Psoas muscle (tissue), 8 donors: ENCODE results near the gene TBC1D22A. TPM values are rescaled to one million over a fixed set of nuclear protein-coding genes. Genes with fewer than 3 reads are reported as not detected.

Source experiments
- ATAC-seq, 4 donors: fragments of 200-7000 bp; cut with Tn5 transposase; one replicate each; pipeline ENCODE4 v1.9.1; 2020; ENCODE audit warnings: moderate library complexity in 3 of 4, mild to moderate bottlenecking in 2 of 4
- DNase-seq, 2 donors: peaks; one replicate each; pipeline ENCODE4 v3.0.0-alpha.2; 2020
- H3K27ac ChIP-seq: fragments of 200-600 bp; one replicate; pipeline ENCODE4 v1.8.0; 2022
- H3K27me3 ChIP-seq, 3 donors: fragments of 200-600 bp in 1 of 3; one replicate each; pipeline versions ENCODE4 v1.6.1 to v1.8.0; 2013 to 2022; ENCODE audit warnings: low read length in 2 of 3, mild to moderate bottlenecking in 2 of 3, moderate library complexity in 1 of 3; ENCODE audit not compliant: insufficient read depth in 3 of 3
- H3K36me3 ChIP-seq, 2 donors: fragments of 200-600 bp in 1 of 2; one replicate each; pipeline versions ENCODE4 v1.6.1 to v1.8.0; 2013 to 2022; ENCODE audit warnings: low read depth in 1 of 2, mild to moderate bottlenecking in 1 of 2, moderate library complexity in 1 of 2; ENCODE audit not compliant: insufficient read depth in 1 of 2
- H3K4me1 ChIP-seq: fragments of 200-600 bp; one replicate; pipeline ENCODE4 v1.8.0; 2022
- H3K4me3 ChIP-seq: fragments of 200-600 bp; one replicate; pipeline ENCODE4 v1.8.0; 2022; ENCODE audit warnings: mild to moderate bottlenecking
- H3K9me3 ChIP-seq: fragments of 200-600 bp; one replicate; pipeline ENCODE4 v1.8.0; 2022
- CTCF ChIP-seq: fragments of 200-600 bp; IDR thresholded peaks from one replicate; pipeline ENCODE4 v1.8.0; 2022; ENCODE audit warnings: antibody characterized with exemption
- WGBS, 3 donors: extraction: QIAGEN DNeasy Blood & Tissue Kit; methylation state at CpG; one replicate each; pipeline versions ENCODE4 v1.1.6 to v1.1.7; 2013; 5-methylcytosine and 5-hydroxymethylcytosine counted together
- intact Hi-C, 2 donors: fragments of 100-400 bp; cut with DNase I; formaldehyde crosslinking; loops; one replicate each; pipeline versions ENCODE4 v1.11.0 to v1.14.2; 2022
- polyA plus RNA-seq, 3 donors: library from polyadenylated mRNA; stranded (reverse); fragments of 200-250 nt; gene quantifications; one replicate each; pipeline ENCODE4 v1.2.3, GENCODE V29; 2013
- total RNA-seq, 4 donors: library from RNA; stranded (reverse); fragmentation: NEBNext Ultra II Directional in 2 of 4; extraction: Animal tissue kit (Norgen Biotek cat#: 25700) in 2 of 4; gene quantifications; one replicate each; pipeline versions ENCODE4 v1.2.1 to v1.2.4, GENCODE V29; 2021 to 2023
- donor health status: healthy with polysubstance abuse.
- donor health status: DM: no; HTN: no; CAD: no; lungs with moderate emphysema.
- donor health status: Bipolar disorder and iron deficiency.
- donor health status: healthy.
- donor health status: DM: yes; HTN: yes; CAD: no.
- donor health status: DM: no; HTN: no; CAD: no.
- donor health status: DM: no; HTN: no; CAD: no.
- donor health status: DM: yes; HTN: yes; CAD: no.

Gene TBC1D22A
- total and polyA plus RNA-seq, 7 donors: 11.7 to 25.0 (median 18.9) TPM

- TF ChIP-seq CTCF: no peak
- ATAC-seq (no peak), DNase-seq (no peak)
- Histone ChIP-seq H3K36me3 (peaks cover 0 to 11% of the 10 kb centered on the region in 2 donors), H3K9me3 (no peaks in the 10 kb centered on the region), H3K27ac (no peak overlapping the region), H3K27me3 (no peaks in the 10 kb centered on the region), H3K4me3 (no peak overlapping the region), H3K4me1 (peaks cover 8% of the 10 kb centered on the region)
- WGBS, 3 donors: 78 to 85% (median 81%) methylated on average over 9 of the region's 9 CpGs
- intact Hi-C loops: no loop called here
Observed at GRCh38 chr22:46788441-46789172, 26.2 kb downstream of the TBC1D22A start.

- Histone ChIP-seq H3K36me3 (peaks cover 2 to 18% of the 10 kb centered on the region in 2 donors), H3K27ac (no peak overlapping the region), H3K9me3 (no peaks in the 10 kb centered on the region), H3K4me1 (peaks cover 8% of the 10 kb centered on the region), H3K4me3 (no peak overlapping the region), H3K27me3 (no peaks in the 10 kb centered on the region)
- no peak for DNase-seq
- 71 to 76% (median 76%) methylated on average over 10 of the region's 10 CpGs for WGBS, 3 donors
- ATAC-seq: no peak
- intact Hi-C loops: loop anchor here in 1 of 2 donors (10.0 kb wide), 1 partner anchor 1705 kb away; no protein-coding TSS in a partner anchor
- TF ChIP-seq CTCF: no peak
Observed at GRCh38 chr22:46789992-46790391, 27.5 kb downstream of the TBC1D22A start.

- Histone ChIP-seq H3K36me3 (peaks cover 2 to 23% of the 10 kb centered on the region in 2 donors), H3K27ac (peak overlapping the region; percentile 48), H3K4me3 (no peak overlapping the region), H3K4me1 (peaks cover 8% of the 10 kb centered on the region), H3K9me3 (no peaks in the 10 kb centered on the region), H3K27me3 (no peaks in the 10 kb centered on the region)
- 49 to 69% (median 52%) methylated on average over 13 of the region's 13 CpGs for WGBS, 3 donors
- intact Hi-C loops: loop anchor here in 1 of 2 donors (10.0 kb wide), 1 partner anchor 1704 kb away; no protein-coding TSS in a partner anchor
- peak; percentile 64 to 70 for DNase-seq
- peak; percentile 50 to 83 (median 80) for ATAC-seq
- TF ChIP-seq CTCF: no peak
Observed at GRCh38 chr22:46791201-46791731, 28.8 kb downstream of the TBC1D22A start.

- Histone ChIP-seq H3K9me3 (no peaks in the 10 kb centered on the region), H3K36me3 (peaks cover 2 to 28% of the 10 kb centered on the region in 2 donors), H3K4me3 (no peak overlapping the region), H3K27ac (peak overlapping the region; percentile 2), H3K4me1 (peaks cover 8% of the 10 kb centered on the region), H3K27me3 (no peaks in the 10 kb centered on the region)
- TF ChIP-seq CTCF: no peak
- ATAC-seq (no peak), DNase-seq (no peak)
- intact Hi-C loops: loop anchor here in 1 of 2 donors (10.0 kb wide), 1 partner anchor 1703 kb away; no protein-coding TSS in a partner anchor
- 84 to 86% (median 85%) methylated on average over 20 of the region's 20 CpGs for WGBS, 3 donors
Observed at GRCh38 chr22:46792061-46792796, 29.8 kb downstream of the TBC1D22A start.
